GM12874 (cell line): ENCODE results near the gene ZNF805.

Source experiments
- TF ChIP-seq, protein P1 (sequence below): IDR thresholded peaks from 2 replicates; pipeline ENCODE4 v1.5.1; 2011; ENCODE audit warnings: low read depth, mild to moderate bottlenecking, control low read depth, low read length, moderate library complexity; ENCODE audit not compliant: insufficient read depth

ZNF805 gene

GRCh38 chr19:57273014-57273413 is 32.6 kb downstream of the ZNF805 start:
- TF ChIP-seq, protein P1, sequence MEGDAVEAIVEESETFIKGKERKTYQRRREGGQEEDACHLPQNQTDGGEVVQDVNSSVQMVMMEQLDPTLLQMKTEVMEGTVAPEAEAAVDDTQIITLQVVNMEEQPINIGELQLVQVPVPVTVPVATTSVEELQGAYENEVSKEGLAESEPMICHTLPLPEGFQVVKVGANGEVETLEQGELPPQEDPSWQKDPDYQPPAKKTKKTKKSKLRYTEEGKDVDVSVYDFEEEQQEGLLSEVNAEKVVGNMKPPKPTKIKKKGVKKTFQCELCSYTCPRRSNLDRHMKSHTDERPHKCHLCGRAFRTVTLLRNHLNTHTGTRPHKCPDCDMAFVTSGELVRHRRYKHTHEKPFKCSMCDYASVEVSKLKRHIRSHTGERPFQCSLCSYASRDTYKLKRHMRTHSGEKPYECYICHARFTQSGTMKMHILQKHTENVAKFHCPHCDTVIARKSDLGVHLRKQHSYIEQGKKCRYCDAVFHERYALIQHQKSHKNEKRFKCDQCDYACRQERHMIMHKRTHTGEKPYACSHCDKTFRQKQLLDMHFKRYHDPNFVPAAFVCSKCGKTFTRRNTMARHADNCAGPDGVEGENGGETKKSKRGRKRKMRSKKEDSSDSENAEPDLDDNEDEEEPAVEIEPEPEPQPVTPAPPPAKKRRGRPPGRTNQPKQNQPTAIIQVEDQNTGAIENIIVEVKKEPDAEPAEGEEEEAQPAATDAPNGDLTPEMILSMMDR = no peak

DNA sequence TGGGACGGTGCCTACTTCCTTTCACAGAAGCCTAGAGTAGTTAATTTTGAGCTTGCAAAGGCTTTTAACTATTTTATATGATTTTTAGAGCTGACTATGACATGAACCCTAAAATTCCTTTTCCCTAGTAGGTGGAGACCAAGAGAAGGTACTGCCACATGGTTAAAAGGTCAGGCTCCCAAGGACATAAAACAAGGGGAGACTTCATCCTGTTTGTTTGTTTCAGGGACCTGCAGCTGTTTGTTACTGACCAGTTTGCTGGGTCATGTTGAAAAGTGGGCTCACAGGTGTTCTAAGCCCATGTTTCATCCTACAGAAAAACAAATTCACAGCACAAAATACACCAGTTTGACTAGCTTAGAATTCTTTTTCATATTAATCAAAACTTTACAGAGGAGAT is 36.0 kb downstream of the ZNF805 start:
- TF ChIP-seq, protein P1 = no peak

DNA sequence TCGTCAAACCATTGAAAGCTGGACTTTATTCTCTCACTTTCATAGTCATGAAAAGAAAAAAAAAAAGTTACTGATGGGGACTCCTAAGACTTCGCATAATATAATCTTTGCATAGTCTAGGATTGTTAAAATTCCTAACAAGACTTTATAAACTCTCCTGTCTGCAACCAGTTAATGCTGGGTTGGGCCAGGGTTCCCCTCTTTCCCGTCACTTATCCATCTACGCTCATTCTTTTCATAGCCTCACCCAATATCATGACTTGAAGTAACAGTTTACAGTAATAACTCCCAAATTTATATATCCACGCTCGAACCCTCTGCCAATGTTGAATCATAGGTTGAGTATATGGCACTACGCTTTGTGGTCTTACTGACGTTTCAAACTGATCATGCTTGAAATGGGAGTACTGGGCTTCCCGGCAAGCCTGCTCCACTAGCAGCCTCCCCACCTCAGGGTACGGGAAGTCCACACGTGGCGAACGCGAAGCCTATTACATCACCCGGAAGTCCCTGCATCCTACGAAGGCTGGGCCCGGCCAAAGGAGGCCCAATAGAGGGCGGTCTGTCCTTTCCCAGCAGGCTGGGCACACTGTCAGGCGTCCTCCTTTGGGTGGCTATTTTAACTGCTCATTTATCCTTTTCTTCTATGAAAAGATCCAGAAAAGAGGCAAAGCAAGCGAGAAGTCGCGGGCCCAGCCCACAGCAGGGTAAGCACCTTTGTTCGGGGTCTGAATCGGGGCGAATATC is 39.2 kb downstream of the ZNF805 start:
- TF ChIP-seq, protein P1 = peak; percentile 26; the same call in 1 of the 2 replicates

DNA sequence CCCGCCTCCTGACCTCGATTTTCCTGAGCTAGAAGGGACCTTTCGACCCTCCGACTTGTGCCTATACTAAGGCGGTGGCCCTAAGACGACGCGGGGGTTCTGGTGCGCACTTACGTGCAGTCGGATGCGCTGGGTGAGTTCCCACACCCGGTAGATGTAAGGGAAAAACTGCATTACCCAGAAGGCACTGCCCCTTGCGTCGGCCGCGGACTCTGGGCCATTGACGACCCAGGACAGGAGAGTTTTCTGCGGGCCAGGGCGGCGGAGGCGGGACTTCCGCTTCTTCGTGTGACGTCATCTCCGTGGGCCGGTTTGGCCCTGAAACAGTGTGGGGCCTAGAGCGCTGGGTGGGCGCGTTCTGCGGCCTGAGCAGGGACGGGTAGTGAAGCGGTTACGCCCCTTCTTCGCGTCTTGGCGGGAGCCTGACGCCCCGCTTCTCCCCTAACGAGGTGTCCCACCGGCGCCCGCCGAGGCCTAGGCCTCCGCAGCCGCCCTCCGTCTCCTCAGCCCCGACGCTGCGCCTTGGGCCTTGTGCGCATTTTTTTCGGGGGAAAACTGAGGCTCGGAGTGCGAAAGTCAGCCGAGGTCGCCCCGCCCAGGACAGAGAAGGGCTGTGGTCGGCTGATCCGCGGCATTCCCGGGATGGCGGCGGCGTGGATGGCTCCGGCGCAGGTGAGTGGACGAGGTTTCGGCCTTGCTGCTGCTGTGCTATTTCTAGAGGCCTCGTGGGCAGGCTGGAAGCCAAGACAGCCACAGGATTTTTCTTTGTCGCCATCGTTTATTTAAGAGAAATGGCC is 39.9 kb downstream of the ZNF805 start, which contains the start of gene ZNF460:
TSS of gene ZNF460 (plus strand) at position 321 of the 797 bp plus-strand sequence. CDS start at position 643, 322 bp downstream.
- TF ChIP-seq, protein P1 = no peak

DNA sequence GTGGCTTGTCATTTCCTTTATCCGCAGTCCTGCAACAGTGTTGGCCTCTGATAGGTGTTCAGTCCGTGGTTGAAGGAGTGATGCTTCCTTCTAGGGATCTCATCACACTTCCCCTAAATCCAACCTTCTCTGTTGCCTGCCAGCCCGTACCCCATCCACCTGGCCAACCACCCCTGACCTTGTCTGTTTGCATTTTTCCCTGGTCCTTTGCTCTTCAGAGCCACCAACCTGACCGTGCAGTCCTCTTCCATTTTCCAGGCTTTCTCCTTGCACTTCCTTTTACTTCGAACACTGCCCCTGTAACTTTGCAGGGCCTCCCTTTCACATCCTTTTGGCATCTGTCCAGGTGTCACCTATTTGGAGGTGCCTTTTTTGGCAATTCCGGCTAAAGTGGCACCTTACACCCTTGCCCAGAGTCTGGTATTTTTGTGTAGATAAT is 40.5 kb downstream of the ZNF805 start:
- TF ChIP-seq, protein P1 = no peak

DNA sequence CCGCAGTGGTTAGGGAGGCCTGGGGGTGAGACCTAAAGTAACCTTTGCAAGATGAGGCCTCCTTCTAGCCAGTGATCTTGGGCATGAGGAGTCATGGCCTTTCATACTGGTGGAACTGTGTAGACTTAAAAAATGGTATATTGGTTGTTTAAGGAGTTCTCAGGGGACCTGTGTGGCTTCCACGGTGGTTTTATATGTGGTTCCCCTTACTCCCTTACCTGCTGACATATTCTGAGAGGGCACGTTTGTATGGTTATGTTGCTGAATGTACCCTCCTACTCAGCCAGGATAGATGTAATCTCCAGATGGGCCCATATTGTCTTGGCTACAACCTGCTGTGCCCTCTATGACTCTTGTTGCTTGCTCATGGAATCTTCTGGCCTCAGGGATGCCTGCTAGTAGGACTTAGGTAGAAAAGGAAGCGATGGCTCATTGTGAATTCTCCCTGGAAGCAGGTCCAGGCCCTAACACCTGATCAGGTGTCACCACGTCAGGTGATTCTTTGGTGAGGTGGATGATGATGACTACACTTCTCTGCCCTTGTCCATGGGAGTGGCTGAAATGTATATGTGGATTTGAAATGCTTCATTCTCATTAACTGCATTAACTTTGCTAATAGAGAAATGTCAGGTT is 41.7 kb downstream of the ZNF805 start:
- TF ChIP-seq, protein P1 = no peak

DNA sequence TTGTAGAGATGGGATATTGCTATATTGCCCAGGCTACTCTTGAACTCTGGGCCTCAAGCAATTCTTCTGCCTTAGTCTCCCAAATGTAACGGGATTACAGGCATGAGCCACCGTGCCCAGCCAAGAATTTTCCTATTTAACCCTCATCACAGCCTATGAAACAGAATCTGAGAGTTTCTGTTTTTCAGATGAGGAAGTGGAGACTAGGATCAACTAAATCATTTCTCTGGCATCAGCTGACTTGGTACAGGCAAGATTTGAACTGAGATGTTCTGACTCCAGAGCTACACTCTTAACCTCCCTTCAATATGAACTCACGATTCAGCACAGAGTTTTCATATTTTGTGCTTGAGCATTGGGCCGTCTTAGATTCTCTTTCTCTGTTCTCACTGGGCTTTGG is 47.9 kb downstream of the ZNF805 start:
- TF ChIP-seq, protein P1 = no peak
